Urinary bladder (tissue), 4 donors: ENCODE data around the gene ABCG1. TPM values are rescaled to one million over a fixed set of nuclear protein-coding genes. Genes with fewer than 3 reads are reported as not detected.

Experiments
- DNase-seq: peaks from one replicate; pipeline ENCODE4 v3.0.0-alpha.2; 2015; ENCODE audit errors: extremely low spot score
- H3K27ac ChIP-seq: one replicate; pipeline ENCODE4 v1.5.1; 2013; ENCODE audit warnings: low read depth, mild to moderate bottlenecking, moderate library complexity
- H3K36me3 ChIP-seq: one replicate; pipeline ENCODE4 v1.6.1; 2013; ENCODE audit warnings: mild to moderate bottlenecking, moderate library complexity; ENCODE audit not compliant: insufficient read depth
- H3K4me1 ChIP-seq: one replicate; pipeline ENCODE4 v1.6.1; 2013; ENCODE audit warnings: mild to moderate bottlenecking, moderate library complexity; ENCODE audit not compliant: insufficient read depth
- H3K4me3 ChIP-seq: one replicate; pipeline ENCODE4 v1.5.1; 2013; ENCODE audit warnings: low read depth, low read length
- WGBS: extraction: QIAGEN DNeasy Blood & Tissue Kit; methylation state at CpG from one replicate; pipeline ENCODE4 v1.1.7; 2013; 5-methylcytosine and 5-hydroxymethylcytosine counted together
- polyA plus RNA-seq: library from polyadenylated mRNA; stranded (reverse); fragments of 200-250 nt; gene quantifications from one replicate; pipeline ENCODE4 v1.2.3, GENCODE V29; 2013
- total RNA-seq: library from RNA; depleted of rRNA; stranded (reverse); fragments of >200 nt; gene quantifications from one replicate; pipeline ENCODE4 v1.2.3, GENCODE V29; 2014
- donor health status: healthy with polysubstance abuse.
- donor health status: healthy.

ABCG1 gene
- total and polyA plus RNA-seq, 2 donors: 12.7 to 16.3 TPM

GRCh38 chr21:42251654-42252324 lies 32.8 kb downstream of the ABCG1 start:
- no peaks in the 10 kb centered on the region for H3K4me1 ChIP-seq
- no peak overlapping the region for H3K4me3 ChIP-seq
- H3K36me3 ChIP-seq: no peaks in the 10 kb centered on the region
- H3K27ac ChIP-seq: no peak overlapping the region
- no peak for DNase-seq
- 83% methylated on average over 13 of the region's 13 CpGs for WGBS

GRCh38 chr21:42252325-42252654 lies 33.4 kb downstream of the ABCG1 start:
- Histone ChIP-seq H3K36me3 (no peaks in the 10 kb centered on the region), H3K4me1 (no peaks in the 10 kb centered on the region), H3K4me3 (no peak overlapping the region), H3K27ac (no peak overlapping the region)
- no peak for DNase-seq
- 86% methylated on average over 8 of the region's 8 CpGs for WGBS

- WGBS: 91% methylated on average over 11 of the region's 11 CpGs
- Histone ChIP-seq H3K36me3 (no peaks in the 10 kb centered on the region), H3K4me3 (no peak overlapping the region), H3K27ac (no peak overlapping the region), H3K4me1 (no peaks in the 10 kb centered on the region)
- DNase-seq: no peak
These were observed 33.9 kb downstream of the ABCG1 start for GRCh38 chr21:42252778-42253340.

GRCh38 chr21:42253466-42253865 lies 34.5 kb downstream of the ABCG1 start:
- H3K27ac ChIP-seq: no peak overlapping the region
- 82% methylated on average over 8 of the region's 8 CpGs for WGBS
- no peaks in the 10 kb centered on the region for H3K4me1 ChIP-seq
- no peak for DNase-seq
- H3K36me3 ChIP-seq: no peaks in the 10 kb centered on the region
- no peak overlapping the region for H3K4me3 ChIP-seq

- Histone ChIP-seq H3K4me1 (no peaks in the 10 kb centered on the region), H3K27ac (no peak overlapping the region), H3K4me3 (no peak overlapping the region), H3K36me3 (no peaks in the 10 kb centered on the region)
- 56% methylated on average over 6 of the region's 6 CpGs for WGBS
- DNase-seq: no peak
These were observed 35.1 kb downstream of the ABCG1 start for GRCh38 chr21:42254083-42254482.

- Histone ChIP-seq H3K27ac (no peak overlapping the region), H3K4me3 (no peak overlapping the region), H3K36me3 (no peaks in the 10 kb centered on the region), H3K4me1 (no peaks in the 10 kb centered on the region)
- no peak for DNase-seq
- 87% methylated on average over 17 of the region's 17 CpGs for WGBS
These were observed 36.0 kb downstream of the ABCG1 start for GRCh38 chr21:42254651-42255601.

GRCh38 chr21:42255825-42256224 lies 36.9 kb downstream of the ABCG1 start:
- no peaks in the 10 kb centered on the region for H3K36me3 ChIP-seq
- H3K4me1 ChIP-seq: no peaks in the 10 kb centered on the region
- no peak for DNase-seq
- 97% methylated on average over 4 of the region's 4 CpGs for WGBS
- H3K27ac ChIP-seq: no peak overlapping the region
- H3K4me3 ChIP-seq: no peak overlapping the region

- H3K4me1 ChIP-seq: no peaks in the 10 kb centered on the region
- WGBS: 94% methylated on average over 4 of the region's 4 CpGs
- no peak overlapping the region for H3K27ac ChIP-seq
- H3K4me3 ChIP-seq: no peak overlapping the region
- DNase-seq: no peak
- no peaks in the 10 kb centered on the region for H3K36me3 ChIP-seq
These were observed 37.4 kb downstream of the ABCG1 start for GRCh38 chr21:42256316-42256715.

- H3K36me3 ChIP-seq: no peaks in the 10 kb centered on the region
- no peak overlapping the region for H3K4me3 ChIP-seq
- no peak for DNase-seq
- H3K4me1 ChIP-seq: no peaks in the 10 kb centered on the region
- 70% methylated on average over 12 of the region's 12 CpGs for WGBS
- H3K27ac ChIP-seq: no peak overlapping the region
These were observed 38.3 kb downstream of the ABCG1 start for GRCh38 chr21:42257091-42257765.

- no peak for DNase-seq
- WGBS: 30% methylated on average over 4 of the region's 4 CpGs
- Histone ChIP-seq H3K4me1 (no peaks in the 10 kb centered on the region), H3K27ac (no peak overlapping the region), H3K36me3 (no peaks in the 10 kb centered on the region), H3K4me3 (no peak overlapping the region)
These were observed 39.4 kb downstream of the ABCG1 start for GRCh38 chr21:42258150-42258884.

- WGBS: 71% methylated on average over 9 of the region's 9 CpGs
- Histone ChIP-seq H3K4me1 (no peaks in the 10 kb centered on the region), H3K36me3 (no peaks in the 10 kb centered on the region), H3K27ac (no peak overlapping the region), H3K4me3 (no peak overlapping the region)
- no peak for DNase-seq
These were observed 40.0 kb downstream of the ABCG1 start for GRCh38 chr21:42258885-42259407.

- WGBS: 93% methylated on average over 10 of the region's 10 CpGs
- H3K36me3 ChIP-seq: no peaks in the 10 kb centered on the region
- no peaks in the 10 kb centered on the region for H3K4me1 ChIP-seq
- no peak overlapping the region for H3K27ac ChIP-seq
- no peak for DNase-seq
- H3K4me3 ChIP-seq: no peak overlapping the region
These were observed 41.2 kb downstream of the ABCG1 start for GRCh38 chr21:42260121-42260520.

GRCh38 chr21:42261829-42262200 lies 42.9 kb downstream of the ABCG1 start:
- Histone ChIP-seq H3K4me1 (no peaks in the 10 kb centered on the region), H3K4me3 (no peak overlapping the region), H3K27ac (no peak overlapping the region), H3K36me3 (no peaks in the 10 kb centered on the region)
- no peak for DNase-seq
- WGBS: 70% methylated on average over 7 of the region's 7 CpGs
